ENCODE results near the gene OPHN1.

Gene OPHN1

GRCh38 chrX:68186552-68187262 is 246.6 kb downstream of the OPHN1 start:
- DNase-seq (ENCODE audit: low read depth, low spot score), result peak; percentile 26
- H3K27ac ChIP-seq, result no peak overlapping the region

GRCh38 chrX:68185161-68185560 is 248.1 kb downstream of the OPHN1 start:
- no peak overlapping the region for H3K27ac ChIP-seq
- no peak for DNase-seq (ENCODE audit: low read depth, low spot score)

- DNase-seq (ENCODE audit: low read depth, low spot score), result no peak
- H3K27ac ChIP-seq, result no peak overlapping the region
These were observed 249.6 kb downstream of the OPHN1 start for GRCh38 chrX:68183612-68184214.

GRCh38 chrX:68180579-68180978 is 252.7 kb downstream of the OPHN1 start:
- no peak for DNase-seq (ENCODE audit: low read depth, low spot score)
- no peak overlapping the region for H3K27ac ChIP-seq

- H3K27ac ChIP-seq, result no peak overlapping the region
- no peak for DNase-seq (ENCODE audit: low read depth, low spot score)
These were observed 253.9 kb downstream of the OPHN1 start for GRCh38 chrX:68179355-68179754.

GRCh38 chrX:68177542-68177941 is 255.8 kb downstream of the OPHN1 start:
- DNase-seq (ENCODE audit: low read depth, low spot score), result no peak

GRCh38 chrX:68175562-68175961 is 257.7 kb downstream of the OPHN1 start:
- no peak for DNase-seq (ENCODE audit: low read depth, low spot score)

More at GRCh38 chrX:68177542-68177941, 255.8 kb downstream of the OPHN1 start:
- H3K27ac ChIP-seq, result no peak overlapping the region

GRCh38 chrX:68163441-68163840 is 269.9 kb downstream of the OPHN1 start:
- no peak overlapping the region for H3K27ac ChIP-seq

More at GRCh38 chrX:68175562-68175961, 257.7 kb downstream of the OPHN1 start:
- no peak overlapping the region for H3K27ac ChIP-seq

GRCh38 chrX:68147848-68148247 is 285.4 kb downstream of the OPHN1 start:
- DNase-seq (ENCODE audit: low read depth, low spot score), result no peak
- no peak overlapping the region for H3K27ac ChIP-seq

More at GRCh38 chrX:68163441-68163840, 269.9 kb downstream of the OPHN1 start:
- no peak for DNase-seq (ENCODE audit: low read depth, low spot score)

GRCh38 chrX:68146054-68146453 is 287.2 kb downstream of the OPHN1 start:
- no peak overlapping the region for H3K27ac ChIP-seq
- no peak for DNase-seq (ENCODE audit: low read depth, low spot score)

- H3K27ac ChIP-seq, result no peak overlapping the region
- no peak for DNase-seq (ENCODE audit: low read depth, low spot score)
These were observed 293.5 kb downstream of the OPHN1 start for GRCh38 chrX:68139791-68140190.

GRCh38 chrX:68133181-68133580 is 300.1 kb downstream of the OPHN1 start:
- H3K27ac ChIP-seq, result no peak overlapping the region
- no peak for DNase-seq (ENCODE audit: low read depth, low spot score)

- no peak for DNase-seq (ENCODE audit: low read depth, low spot score)
- H3K27ac ChIP-seq, result no peak overlapping the region
These were observed 300.5 kb downstream of the OPHN1 start for GRCh38 chrX:68132749-68133148.

GRCh38 chrX:68121835-68122234 is 311.5 kb downstream of the OPHN1 start:
- H3K27ac ChIP-seq, result no peak overlapping the region
- DNase-seq (ENCODE audit: low read depth, low spot score), result no peak

- no peak overlapping the region for H3K27ac ChIP-seq
- no peak for DNase-seq (ENCODE audit: low read depth, low spot score)
These were observed 311.9 kb downstream of the OPHN1 start for GRCh38 chrX:68121371-68121770.

GRCh38 chrX:68115371-68115770 is 317.9 kb downstream of the OPHN1 start:
- no peak for DNase-seq (ENCODE audit: low read depth, low spot score)
- no peak overlapping the region for H3K27ac ChIP-seq

GRCh38 chrX:68114573-68115129 is 318.6 kb downstream of the OPHN1 start:
- no peak for DNase-seq (ENCODE audit: low read depth, low spot score)
- H3K27ac ChIP-seq, result no peak overlapping the region

GRCh38 chrX:68113837-68114572 is 319.3 kb downstream of the OPHN1 start:
- DNase-seq (ENCODE audit: low read depth, low spot score), result no peak
- H3K27ac ChIP-seq, result no peak overlapping the region

GRCh38 chrX:68112321-68112720 is 321.0 kb downstream of the OPHN1 start:
- no peak for DNase-seq (ENCODE audit: low read depth, low spot score)
- no peak overlapping the region for H3K27ac ChIP-seq

- no peak overlapping the region for H3K27ac ChIP-seq
- no peak for DNase-seq (ENCODE audit: low read depth, low spot score)
These were observed 324.1 kb downstream of the OPHN1 start for GRCh38 chrX:68109162-68109561.

- H3K27ac ChIP-seq, result no peak overlapping the region
- DNase-seq (ENCODE audit: low read depth, low spot score), result no peak
These were observed 334.9 kb downstream of the OPHN1 start for GRCh38 chrX:68098431-68098830.

Data from epithelial cell of prostate (primary cell).